Activated naive CD8-positive, alpha-beta T cell treated with anti-CD3 and anti-CD28 coated beads, Interleukin-2, amount 50 U/mL, for 16 hours (primary cell): ENCODE results near the gene RGL4.

Experiments
- DNase-seq: peaks from one replicate; pipeline ENCODE4 v3.0.0-alpha.2; 2020; ENCODE audit warnings: low read depth, low spot score

RGL4 gene

DNA sequence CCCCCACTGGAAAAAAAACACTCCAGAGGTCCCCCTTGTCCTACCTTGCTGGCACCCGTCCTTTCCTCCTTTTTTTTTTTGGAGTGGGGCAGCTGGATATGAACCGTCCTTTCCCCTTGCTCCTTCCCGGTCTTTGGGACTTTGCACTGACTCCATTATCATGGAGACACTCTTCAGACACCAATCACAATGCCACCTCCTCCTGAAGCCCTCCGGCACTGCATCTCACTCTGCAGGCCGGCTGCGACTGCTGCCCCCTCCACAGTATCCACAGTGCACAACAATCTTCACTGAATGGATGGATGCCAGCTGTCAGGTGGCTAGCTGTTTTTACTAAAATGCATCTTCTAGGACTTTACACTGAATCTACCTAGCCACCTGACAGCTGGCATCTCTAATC lies 12.7 kb upstream of the RGL4 start:
- no peak for DNase-seq

DNA sequence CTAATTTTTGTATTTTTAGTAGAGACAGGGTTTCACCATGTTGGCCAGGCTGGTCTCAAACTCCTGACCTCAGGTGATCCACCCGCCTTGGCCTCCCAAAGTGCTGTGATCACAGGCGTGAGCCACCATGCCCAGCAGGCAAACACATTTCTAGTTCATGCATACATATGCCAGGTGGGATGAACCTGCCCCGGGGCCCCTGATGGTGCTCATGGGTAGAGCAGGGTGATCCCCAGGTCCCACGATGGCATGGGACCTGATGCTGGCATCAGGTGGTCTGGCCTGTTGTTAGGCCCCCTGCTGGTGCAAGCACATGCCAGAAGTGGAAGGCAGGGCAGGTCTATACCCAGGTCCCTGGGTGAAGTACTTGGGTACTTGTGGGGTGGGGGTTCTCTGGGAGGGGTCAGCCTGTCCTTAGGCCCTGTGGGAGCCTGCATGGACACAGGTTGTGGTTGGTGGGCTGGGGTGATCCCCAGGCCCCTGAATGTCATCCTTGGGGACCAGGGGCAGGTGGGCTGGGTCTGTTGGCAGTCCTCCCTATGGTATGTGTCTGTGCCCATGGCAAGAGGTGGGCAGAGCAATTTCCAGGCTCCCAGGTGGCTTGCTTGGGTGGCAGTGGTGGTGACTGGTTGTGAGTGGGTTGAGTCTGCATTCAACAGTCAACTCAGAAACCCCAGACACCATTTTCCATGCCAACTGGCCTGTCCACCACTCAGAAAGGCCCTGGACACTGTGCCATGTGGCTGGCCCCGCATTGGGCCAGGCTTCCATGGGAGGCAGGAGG lies 9.6 kb upstream of the RGL4 start:
- no peak for DNase-seq

DNA sequence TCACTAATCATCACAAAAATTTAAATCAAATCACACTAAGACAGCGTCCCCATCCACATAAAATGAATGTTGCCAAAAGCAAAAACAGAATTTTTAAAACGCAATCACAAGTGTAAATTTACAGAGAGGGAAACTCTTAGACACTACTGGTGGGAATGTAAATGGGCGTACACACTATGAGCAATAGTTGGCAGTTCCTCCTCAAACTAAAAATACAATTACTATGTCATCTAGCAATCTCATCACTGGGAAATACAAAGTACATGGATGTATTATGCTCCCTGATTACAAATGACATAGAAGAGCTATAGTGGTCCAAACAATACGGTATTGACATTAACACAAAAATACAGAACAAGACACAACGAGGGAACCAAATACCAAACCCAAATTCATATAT lies 8.7 kb upstream of the RGL4 start:
- no peak for DNase-seq

DNA sequence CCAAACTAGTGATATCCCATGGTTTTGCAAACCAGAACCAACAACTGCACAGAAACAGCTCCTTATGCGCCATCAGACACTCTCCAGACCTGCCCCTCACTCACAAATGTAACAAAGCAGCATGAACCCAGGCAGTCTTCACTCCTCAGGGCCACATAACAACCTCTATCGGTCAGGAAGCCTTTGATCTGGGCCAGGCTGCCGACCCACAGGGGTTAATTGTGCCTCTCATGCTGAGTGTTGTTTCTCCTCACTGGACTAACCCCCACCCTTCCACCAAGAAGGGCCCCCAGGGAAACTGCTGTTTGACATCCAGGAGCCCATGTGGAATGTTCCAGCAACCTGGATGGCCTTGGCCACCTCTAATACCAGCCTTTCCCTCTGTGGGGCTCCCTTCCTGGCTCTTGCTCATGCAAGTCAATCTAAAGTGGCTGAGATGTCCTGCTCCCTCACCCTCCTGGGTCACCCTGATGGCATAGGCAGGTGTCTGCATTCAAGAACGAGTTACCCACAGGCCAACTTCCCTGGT lies 7.9 kb upstream of the RGL4 start:
- DNase-seq: no peak

DNA sequence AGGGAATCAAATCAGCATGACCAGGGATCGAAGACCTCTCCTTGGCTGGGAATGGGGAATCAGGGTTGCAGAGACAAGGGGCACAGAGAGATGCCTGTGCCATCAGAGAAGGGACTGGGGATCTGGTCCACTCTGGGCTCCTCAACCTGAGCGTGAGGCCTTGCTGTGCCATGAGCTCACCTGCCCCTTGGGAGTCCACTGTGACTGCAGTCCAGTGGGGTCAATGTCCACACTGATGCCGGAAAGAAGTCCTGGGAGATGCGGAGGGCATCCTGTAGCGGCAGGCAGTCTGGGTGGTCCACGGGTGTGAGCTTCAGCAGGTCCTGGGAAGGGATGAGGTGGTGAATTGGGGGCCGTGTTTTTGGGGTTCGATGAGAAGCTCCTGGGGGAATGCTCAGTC lies 7.3 kb upstream of the RGL4 start:
- DNase-seq: no peak

DNA sequence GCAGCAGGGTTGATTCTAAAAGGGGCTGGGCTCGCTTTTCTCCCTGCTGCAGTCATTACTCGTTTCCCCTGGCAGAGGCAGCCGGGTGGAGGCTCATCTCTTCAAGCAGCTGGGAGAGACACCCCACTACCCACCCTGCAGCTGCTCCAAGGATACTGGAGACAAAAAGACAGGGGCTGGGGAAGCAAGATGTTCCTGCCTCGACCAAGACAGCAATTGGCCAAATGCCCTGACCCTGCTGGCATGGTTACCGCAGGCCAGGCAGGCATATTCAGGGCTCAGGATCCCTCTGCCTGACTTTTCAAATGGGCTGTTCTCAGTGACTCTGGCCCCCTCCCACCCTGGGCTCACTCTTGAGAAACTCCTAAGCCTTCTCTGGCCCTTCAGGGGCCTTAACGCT lies 6.8 kb upstream of the RGL4 start:
- no peak for DNase-seq

DNA sequence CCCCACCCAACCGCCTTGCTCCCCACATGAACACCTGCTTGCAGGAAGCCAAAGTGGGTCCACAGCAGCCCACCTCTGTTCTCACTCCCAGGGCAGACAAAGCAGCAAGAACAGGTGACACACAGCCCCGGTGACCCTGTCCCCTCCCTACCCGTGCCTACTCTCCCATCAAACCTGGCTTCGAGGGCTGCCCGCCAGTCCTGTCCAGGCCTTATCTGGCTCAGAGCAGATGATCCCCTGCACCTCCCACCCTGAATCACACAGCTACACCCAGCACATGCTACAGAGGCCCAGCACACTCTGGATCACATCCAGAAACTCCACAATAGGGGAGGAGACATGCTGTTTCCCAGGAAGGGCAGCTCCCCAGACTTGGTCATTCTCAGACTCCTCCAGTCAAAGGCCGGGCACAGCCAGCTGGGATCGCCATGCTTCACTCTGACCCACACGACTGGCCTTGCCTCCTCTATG lies 6.2 kb upstream of the RGL4 start:
- DNase-seq: no peak

DNA sequence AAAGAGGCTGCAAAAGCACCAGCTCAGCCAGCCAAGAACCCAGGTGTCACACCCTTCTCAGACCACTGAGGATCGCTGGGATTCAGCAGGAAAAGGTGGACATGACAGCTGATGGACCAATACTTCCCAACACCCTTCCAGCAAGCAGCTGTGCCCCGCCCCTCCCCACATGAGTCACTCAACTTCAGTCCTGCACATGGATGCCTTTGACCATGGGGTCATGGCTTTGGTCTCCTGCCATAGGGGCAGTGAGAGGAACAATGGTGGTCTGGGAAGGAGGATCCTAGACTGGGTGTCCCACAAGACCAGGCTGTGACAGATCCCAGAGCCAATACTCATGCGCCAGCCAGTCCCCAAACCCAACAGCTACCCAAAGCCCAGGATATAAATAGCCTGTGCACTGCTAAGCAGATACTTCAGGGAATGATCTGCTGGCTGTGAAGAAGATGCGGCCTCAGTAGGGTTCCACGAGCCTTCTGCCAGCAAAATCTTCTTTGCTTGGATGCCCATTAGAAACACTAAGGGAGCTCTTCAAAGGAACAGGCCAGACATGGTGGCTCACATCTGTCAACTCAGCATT lies 5.5 kb upstream of the RGL4 start:
- no peak for DNase-seq

DNA sequence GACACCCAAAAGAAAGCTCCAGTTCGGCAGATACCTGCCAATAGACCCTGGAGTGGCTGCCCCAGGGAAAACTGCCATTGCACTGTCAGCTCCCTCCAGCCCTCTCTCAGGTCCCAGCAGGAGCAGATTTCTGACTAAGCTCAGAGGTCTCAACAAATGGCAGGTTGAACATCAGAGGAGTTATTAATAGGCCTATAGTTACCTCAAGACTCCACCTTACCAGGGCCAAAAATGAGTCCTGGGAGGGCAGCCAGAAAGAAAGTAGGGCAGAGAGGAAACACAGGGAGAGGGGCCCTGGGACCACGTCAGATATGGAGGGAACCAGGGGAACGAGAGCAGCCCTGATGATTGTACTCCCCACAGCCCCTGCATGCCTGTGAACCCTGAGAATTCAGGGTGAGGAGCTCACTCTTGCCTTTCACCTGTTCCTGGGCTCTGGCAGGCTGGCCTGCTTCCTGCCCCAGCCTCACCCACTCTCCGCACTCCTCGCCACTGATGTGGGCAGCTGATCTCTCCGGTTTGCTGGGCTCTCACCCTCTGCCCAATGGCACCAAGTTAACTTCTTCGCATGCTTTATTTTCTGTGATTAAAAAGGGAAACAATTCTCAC lies 4.3 kb upstream of the RGL4 start:
- no peak for DNase-seq

DNA sequence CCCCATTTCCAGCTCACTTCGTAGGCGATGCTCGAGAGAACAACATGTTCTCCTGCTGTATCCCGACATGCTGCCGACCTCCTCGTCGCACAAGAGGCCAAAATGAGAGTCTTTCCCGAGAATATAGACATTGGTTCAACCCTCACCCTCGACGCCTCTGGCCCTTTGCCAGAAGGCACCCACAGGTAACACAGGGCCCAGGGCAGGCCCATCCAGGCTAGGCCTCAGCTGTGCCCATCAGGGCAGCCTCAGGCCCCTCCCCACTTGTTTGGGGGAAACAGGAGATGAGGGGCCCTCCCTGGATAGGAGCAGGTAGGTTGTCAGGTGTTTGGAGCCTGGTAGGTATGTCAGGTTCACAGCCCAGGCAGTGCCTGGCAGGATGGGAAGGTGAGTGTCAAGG lies 2.7 kb upstream of the RGL4 start:
- DNase-seq: no peak

DNA sequence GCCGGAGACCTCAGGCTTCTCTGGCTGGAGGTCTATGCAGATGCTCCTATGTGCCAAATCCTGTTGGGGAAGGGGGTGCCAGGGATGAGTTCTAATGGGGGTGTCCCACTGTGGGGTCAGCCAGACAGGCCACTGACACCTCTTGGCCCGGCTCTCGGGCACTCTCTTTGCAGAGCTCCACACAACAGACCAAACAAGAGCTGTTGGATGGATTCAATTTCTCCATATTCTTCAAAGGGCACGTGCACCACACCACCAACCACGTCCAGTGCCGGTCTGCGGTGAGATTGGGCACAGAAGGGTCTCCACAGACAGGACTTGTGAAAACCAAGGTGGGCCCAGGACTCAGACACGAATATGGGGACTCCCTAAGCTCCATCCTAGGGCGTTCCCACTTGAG lies 2.2 kb upstream of the RGL4 start:
- DNase-seq: no peak

DNA sequence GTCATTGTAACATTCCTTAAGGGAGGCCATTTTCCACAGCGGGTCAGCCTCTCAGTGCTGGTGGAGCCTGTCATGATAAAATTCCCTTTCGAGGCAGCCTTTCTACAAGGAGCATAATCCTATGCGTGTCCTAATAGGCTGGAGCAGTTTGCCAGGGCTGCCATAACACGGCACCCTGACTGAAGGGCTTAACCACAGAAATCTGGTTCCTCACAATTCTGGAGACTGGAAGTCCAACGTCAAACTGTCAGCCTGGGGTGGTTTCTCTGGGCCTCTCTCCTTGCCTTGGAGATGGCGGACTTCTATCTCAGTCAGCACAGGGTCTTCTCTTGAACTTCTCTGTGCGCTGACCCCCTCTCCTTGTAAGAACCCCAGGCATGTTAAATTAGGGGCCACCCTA lies 1.4 kb upstream of the RGL4 start:
- DNase-seq: no peak

DNA sequence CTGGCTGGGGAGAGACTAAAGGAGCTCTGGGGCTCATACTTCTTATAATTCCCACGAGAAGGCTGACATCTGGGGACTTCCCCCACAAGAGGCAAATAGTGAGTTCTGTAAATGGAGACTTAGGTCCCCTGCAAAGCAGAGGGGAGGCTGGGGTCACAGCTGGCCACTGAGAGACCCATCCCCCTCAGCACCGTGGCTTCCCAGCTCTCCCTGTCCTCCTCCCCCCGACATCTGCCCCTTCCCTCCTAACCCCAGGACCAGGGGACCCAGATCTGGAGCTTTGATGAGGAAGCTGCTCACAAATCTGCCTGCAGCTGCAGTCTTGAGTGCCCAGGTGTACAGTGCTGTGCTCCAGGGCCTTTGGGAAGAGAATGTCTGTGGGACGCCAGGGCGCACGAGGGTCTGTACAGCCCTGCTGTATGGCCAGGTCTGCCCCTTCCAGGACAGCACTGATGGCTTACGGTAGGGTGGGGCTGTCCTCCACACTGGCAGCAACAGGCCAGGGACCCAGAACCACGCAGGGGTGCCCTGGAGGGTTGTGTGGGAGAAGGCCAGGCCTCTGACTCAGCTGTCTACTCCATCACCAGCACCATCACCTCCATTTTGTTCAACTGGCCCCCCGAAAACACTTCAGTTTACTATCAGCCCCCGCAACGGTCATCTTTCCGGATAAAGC lies 1.1 kb downstream of the RGL4 start:
- DNase-seq: no peak

DNA sequence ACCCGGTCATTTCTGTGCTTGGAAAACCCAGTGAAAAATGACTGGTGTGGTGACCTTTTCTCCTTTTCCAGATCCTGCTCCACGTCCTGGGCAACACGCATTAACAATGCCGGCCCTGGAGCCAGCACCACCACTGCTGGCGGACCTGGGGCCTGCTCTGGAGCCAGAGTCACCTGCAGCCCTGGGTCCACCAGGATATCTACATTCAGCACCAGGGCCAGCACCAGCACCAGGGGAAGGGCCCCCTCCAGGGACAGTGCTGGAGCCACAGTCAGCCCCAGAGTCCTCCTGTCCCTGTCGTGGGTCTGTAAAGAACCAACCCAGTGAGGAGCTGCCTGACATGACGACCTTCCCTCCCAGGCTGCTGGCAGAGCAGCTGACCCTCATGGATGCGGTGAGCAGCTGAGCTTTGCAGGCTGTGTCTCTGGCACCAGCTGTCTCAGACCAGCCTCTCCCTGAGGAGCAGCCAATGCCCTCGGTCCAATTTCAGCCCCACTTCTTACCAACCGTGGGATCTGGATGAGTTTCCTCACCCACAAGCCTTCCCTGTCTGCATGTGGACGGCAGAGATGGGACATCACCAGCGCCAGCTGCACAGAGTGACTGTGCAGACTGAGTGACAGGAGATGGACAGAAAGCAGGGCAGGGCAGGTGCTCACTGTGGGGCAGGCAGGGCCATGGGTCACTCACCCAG lies 1.9 kb downstream of the RGL4 start:
- DNase-seq: no peak

DNA sequence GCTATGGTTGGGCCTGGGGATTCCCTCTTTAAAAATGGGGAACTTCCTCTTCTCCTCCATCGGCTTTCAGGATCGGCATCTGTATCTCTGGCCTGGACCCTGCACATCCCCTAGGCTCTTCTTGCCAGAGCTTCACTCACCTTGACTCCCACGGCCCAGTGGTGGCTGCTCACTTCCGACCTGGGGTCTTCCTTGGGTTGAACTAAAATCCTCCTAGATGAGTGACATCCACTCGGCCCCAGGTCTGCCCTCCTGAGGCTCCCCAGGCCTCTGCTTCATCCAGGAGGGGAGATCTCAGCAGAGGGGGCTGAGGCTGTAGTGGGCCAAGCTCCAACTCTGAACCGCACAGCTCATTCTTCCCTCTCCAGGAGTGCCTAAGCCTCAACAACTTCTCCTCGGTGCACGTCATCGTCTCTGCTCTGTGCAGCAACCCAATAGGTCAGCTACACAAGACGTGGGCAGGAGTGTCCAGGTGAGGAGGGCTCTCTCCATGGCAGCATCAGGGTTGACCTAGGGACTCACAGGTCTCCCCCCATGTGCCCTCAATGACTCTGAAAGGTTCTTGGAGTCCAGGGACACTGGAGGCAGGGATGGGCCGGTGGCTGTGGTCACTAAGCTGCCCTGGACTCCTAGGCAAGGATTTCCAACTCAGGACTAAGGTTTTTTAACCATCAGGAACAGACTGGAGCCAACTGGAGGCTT lies 3.3 kb downstream of the RGL4 start:
- no peak for DNase-seq

DNA sequence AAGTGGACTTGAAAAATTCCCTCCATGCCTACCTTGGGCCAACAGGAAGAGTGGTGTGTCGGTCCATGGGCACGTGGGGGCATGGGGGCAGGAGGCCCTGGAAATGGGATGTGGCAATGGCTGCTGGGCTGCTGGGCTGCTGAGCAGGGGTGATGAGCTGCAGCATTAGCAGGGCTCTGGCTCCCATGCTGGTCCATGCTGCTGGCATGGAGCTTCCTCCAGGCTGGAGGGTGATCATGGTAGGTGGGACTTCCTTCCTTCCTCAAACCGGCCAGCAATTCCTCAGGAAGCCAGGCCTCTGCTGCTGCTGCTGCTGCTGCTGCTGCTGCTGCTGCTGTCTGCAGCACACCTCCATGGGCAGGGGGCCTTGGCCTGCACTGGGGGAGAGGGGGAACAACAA lies 4.3 kb downstream of the RGL4 start:
- DNase-seq: no peak

DNA sequence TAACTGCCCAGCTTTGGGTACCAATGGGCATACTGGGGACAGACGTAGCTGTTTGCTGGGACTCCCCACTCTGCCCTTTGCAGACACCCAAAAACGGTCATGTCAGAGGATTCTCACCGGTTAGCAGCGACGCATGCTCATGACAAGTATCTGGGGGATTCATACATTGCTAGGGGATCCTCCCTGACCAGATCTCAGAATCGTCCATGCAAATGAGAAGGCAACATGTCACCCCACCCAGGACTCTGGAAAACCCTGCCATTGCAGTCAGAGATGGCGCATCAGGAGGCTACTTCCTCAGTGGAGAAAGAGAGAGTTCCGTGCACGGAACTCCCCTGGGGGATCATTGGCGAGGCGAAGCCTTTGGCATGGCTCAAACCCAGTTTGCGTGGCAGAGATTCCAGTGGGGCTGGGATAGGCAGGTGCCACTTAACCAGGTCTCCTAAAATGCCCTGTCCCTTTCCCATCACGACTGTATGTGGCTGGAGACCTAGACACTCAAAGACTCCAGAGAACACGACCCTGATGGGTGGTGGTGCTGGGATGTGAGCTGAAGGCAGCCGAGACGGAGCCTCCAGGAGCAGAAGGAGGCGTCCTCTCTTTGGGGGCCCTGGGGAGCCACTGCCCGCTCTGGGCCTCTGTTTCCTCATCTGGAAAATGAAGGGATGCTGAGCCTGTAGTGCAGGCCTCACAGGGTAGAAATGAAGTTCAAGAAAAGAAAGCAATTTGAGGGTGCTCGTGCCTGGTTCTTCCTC lies 4.9 kb downstream of the RGL4 start:
- no peak for DNase-seq

DNA sequence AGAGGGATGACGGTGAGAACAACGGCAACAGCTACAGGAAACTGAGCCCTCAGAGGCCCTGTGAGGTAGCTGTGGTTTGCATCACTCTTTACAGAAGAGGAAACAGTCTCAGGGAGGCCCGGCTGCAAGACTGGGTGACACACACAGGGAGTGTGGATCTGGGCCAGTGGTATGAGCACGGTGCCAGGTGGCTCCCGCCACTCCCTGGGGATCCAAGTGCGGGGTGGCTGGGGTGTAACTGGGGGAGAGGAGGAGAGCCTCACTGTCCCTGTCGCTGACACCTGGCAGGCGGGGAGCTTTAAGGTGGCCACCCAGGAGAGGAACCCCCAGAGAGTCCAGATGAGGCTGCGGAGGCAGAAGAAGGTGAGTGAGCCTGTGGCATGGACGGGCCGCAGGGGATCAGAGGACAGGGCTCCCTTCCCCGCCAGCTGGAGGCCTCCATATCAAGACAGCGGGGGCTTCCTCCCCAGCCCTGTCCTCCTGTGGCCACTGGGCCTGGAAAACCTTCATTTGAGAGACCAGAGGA lies 5.6 kb downstream of the RGL4 start:
- DNase-seq: peak; percentile 59

DNA sequence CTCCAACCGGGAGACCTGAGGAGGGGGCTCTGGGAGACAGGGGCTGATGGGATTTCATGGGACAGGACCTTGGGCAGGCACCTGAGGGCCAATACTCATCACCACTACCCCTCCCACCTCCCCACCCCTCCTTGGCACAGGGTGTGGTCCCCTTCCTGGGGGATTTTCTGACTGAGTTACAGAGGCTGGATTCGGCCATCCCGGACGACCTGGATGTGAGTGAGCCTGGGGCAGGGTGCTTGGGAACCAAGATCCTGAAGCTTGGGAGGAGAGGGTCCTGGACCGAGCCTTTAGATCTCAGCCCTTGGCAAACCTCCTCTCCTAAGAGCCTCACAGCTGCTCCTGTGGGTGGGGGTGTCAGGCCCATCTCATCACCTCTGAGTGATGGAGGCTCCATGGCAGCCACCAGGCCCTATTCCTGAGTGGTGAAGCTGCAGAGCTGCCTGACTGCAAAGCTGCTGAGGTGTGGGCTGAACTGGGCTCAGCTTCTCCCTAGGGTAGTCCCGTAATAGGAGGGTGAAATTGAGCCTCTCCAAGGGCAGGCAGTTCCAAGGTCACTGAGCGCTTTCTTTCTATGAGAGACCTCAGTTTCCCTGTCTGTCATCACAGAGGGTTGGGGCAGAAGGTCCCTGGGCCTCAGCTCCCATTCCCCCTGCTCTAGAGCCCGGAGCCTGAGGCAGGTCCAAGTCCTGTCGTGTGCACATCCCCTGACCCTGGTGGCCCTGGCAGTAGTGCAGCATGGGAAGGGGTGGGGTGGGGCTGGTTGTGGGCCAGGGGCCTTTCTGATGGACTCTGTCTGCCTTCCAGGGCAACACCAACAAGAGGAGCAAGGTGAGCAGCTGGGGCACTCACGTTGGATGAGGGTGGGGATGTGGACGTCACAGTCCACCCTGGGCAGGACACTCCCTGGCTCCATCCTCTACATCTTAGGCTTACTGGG lies 6.5 kb downstream of the RGL4 start:
- DNase-seq: no peak
